ENCODE results near the gene CSMD2. TPM values are rescaled to one million over a fixed set of nuclear protein-coding genes. Genes with fewer than 3 reads are reported as not detected.

The CSMD2 gene
- total RNA-seq, 1 experiment from 2014 or later: 2.8 TPM

- ChIA-PET POLR2A (ENCODE audit: low non-redundant PET) (no interaction called here), CTCF (no interaction called here)
- Histone ChIP-seq H3K4me3 (ENCODE audit: low read depth, low read length, poor library complexity, severe bottlenecking) (no peak overlapping the region), H3K4me1 (ENCODE audit: insufficient read depth, low read length, poor library complexity, severe bottlenecking) (no peaks in the 10 kb centered on the region), H3K36me3 (ENCODE audit: insufficient read depth, low read length, poor library complexity, severe bottlenecking) (no peaks in the 10 kb centered on the region), H3K9me3 (ENCODE audit: low read depth, low read length, poor library complexity, severe bottlenecking) (no peaks in the 10 kb centered on the region), H3K27ac (ENCODE audit: low read depth, low read length, poor library complexity, severe bottlenecking) (no peak overlapping the region), H3K27me3 (replicated peaks; ENCODE audit: insufficient read depth, low read depth, low read length, poor library complexity) (no peaks in the 10 kb centered on the region)
- TF ChIP-seq CTCF (conservative IDR thresholded peaks at IDR 0.05; ENCODE audit: low read depth, low read length) (no peak), EZH2 (IDR thresholded peaks at IDR 0.05; ENCODE audit: borderline replicate concordance, low read depth, low read length, poor library complexity, severe bottlenecking) (no peak)
- BruUV-seq (replicated peaks): no TSS peak
- no peak for DNase-seq (ENCODE audit: low spot score)
- intact Hi-C loops (cut with micrococcal nuclease; ENCODE audit: unreplicated experiment): no loop called here
Measured at GRCh38 chr1:34073028-34073695, 91.9 kb downstream of the CSMD2 start.

GRCh38 chr1:34070201-34070836 lies 94.7 kb downstream of the CSMD2 start:
- DNase-seq (ENCODE audit: low spot score): no peak
- Histone ChIP-seq H3K36me3 (ENCODE audit: insufficient read depth, low read length, poor library complexity, severe bottlenecking) (no peaks in the 10 kb centered on the region), H3K27ac (ENCODE audit: low read depth, low read length, poor library complexity, severe bottlenecking) (no peak overlapping the region), H3K4me1 (ENCODE audit: insufficient read depth, low read length, poor library complexity, severe bottlenecking) (no peaks in the 10 kb centered on the region), H3K4me3 (ENCODE audit: low read depth, low read length, poor library complexity, severe bottlenecking) (no peak overlapping the region), H3K9me3 (ENCODE audit: low read depth, low read length, poor library complexity, severe bottlenecking) (no peaks in the 10 kb centered on the region), H3K27me3 (replicated peaks; ENCODE audit: insufficient read depth, low read depth, low read length, poor library complexity) (no peaks in the 10 kb centered on the region)
- TF ChIP-seq CTCF (conservative IDR thresholded peaks at IDR 0.05; ENCODE audit: low read depth, low read length): no peak
- TF ChIP-seq EZH2 (IDR thresholded peaks at IDR 0.05; ENCODE audit: borderline replicate concordance, low read depth, low read length, poor library complexity, severe bottlenecking): no peak
- ChIA-PET POLR2A (ENCODE audit: low non-redundant PET) (no interaction called here), CTCF (no interaction called here)
- intact Hi-C loops (cut with micrococcal nuclease; ENCODE audit: unreplicated experiment): no loop called here
- BruUV-seq (replicated peaks): no TSS peak

- no peak overlapping the region for H3K27ac ChIP-seq (ENCODE audit: low read depth, low read length, poor library complexity, severe bottlenecking)
- no peaks in the 10 kb centered on the region for H3K9me3 ChIP-seq (ENCODE audit: low read depth, low read length, poor library complexity, severe bottlenecking)
- H3K36me3 ChIP-seq (ENCODE audit: insufficient read depth, low read length, poor library complexity, severe bottlenecking): no peaks in the 10 kb centered on the region
- H3K27me3 ChIP-seq (replicated peaks; ENCODE audit: insufficient read depth, low read depth, low read length, poor library complexity): no peaks in the 10 kb centered on the region
- no peak overlapping the region for H3K4me3 ChIP-seq (ENCODE audit: low read depth, low read length, poor library complexity, severe bottlenecking)
- BruUV-seq (replicated peaks): no TSS peak
- H3K4me1 ChIP-seq (ENCODE audit: insufficient read depth, low read length, poor library complexity, severe bottlenecking): no peaks in the 10 kb centered on the region
- DNase-seq (ENCODE audit: low spot score): no peak
- CTCF ChIA-PET: no interaction called here
- intact Hi-C loops (cut with micrococcal nuclease; ENCODE audit: unreplicated experiment): no loop called here
- POLR2A ChIA-PET (ENCODE audit: low non-redundant PET): no interaction called here
- TF ChIP-seq CTCF (conservative IDR thresholded peaks at IDR 0.05; ENCODE audit: low read depth, low read length) (no peak), EZH2 (IDR thresholded peaks at IDR 0.05; ENCODE audit: borderline replicate concordance, low read depth, low read length, poor library complexity, severe bottlenecking) (no peak)
Measured at GRCh38 chr1:34066981-34067603, 97.9 kb downstream of the CSMD2 start.
